Stimulated activated CD8-positive, alpha-beta memory T cell treated with anti-CD3 and anti-CD28 coated beads, Interleukin-7, amount 100 ng/mL, for 1 hour (primary cell): ENCODE results near the gene SLC4A1.

Experiments used
- DNase-seq, 2 donors: peaks; one replicate each; pipeline ENCODE4 v3.0.0-alpha.2; 2020; ENCODE audit warnings: low read depth in 2 of 2

The SLC4A1 gene

DNA sequence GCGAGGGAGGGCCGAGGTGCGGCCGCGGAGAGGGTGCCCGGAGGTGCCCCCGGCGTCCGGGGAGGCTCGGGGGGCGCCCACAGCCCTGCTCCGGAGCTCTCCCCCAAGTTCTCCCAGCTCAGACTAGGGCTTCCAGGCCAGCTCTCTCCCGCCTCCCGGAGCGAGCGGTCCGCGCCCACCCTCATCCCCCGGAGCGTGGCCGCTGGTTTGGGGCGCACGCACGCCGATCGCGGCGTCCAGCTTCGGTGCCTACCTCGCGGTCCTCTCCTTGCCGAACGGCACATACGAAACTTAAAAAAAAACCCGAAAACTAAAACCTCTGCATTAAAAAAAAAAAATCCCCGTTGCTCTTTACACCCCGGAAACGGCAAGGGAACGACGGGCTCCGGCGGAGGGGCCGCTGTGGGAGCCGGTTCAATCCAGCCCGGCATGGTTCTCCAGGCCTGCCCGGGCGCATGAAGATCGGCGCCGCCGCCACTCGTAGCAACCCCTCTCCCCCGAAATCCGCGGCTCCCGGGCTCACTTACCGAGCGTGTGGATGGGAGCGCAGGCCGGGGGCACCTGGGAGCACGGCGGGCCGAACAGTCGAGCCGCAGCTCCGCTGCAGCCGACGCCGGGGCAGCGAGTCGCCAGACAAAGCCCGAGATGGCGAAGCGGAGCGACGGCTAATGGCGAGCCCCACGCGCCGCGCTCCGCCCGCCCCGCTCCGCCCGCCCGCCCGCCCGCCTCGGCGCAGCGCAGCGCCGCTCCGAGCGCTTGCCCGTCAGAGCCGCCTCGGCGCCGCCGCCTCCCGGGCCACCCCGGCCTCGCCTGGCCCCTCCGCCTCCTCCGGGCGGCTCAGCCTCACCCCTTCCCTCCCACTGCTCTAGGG is 47.5 kb downstream of the SLC4A1 start:
- DNase-seq, result peak in 1 of 2 donors; percentile 16

GRCh38 chr17:44219616-44220212 is 48.2 kb downstream of the SLC4A1 start, which contains the start of gene UBTF:
Gene UBTF, minus strand, starts transcription at chr17:44219675. Its CDS starts 1,446 bp downstream, at chr17:44218229.
- peak; percentile 31 to 46 for DNase-seq

DNA sequence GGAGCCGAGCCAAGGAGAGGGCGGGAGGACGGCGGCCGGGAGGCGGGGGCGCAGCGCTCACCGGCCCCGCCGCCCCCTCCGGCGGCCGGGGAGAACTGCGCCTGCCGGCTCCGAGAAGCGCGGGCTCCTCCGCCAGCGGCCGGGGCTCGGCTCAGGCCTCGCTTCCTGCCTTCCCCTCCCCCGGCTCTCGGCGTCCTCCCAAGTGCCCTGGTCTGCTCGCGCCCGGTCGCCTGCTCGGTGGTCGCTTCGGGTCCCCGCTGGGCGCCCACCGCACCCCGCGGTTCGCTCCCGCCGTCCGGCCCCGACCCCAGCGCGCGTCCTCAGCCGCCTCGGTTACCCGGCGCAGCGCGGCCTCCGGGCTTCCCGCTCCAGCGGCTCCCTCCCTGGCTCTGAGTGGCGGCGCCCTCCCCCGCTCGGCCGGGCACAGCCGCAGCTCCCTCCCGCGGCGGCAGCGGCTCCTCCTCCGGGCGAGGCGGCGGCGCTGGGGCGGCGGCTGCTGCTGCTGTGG is 48.8 kb downstream of the SLC4A1 start:
- peak; percentile 43 to 44 for DNase-seq

DNA sequence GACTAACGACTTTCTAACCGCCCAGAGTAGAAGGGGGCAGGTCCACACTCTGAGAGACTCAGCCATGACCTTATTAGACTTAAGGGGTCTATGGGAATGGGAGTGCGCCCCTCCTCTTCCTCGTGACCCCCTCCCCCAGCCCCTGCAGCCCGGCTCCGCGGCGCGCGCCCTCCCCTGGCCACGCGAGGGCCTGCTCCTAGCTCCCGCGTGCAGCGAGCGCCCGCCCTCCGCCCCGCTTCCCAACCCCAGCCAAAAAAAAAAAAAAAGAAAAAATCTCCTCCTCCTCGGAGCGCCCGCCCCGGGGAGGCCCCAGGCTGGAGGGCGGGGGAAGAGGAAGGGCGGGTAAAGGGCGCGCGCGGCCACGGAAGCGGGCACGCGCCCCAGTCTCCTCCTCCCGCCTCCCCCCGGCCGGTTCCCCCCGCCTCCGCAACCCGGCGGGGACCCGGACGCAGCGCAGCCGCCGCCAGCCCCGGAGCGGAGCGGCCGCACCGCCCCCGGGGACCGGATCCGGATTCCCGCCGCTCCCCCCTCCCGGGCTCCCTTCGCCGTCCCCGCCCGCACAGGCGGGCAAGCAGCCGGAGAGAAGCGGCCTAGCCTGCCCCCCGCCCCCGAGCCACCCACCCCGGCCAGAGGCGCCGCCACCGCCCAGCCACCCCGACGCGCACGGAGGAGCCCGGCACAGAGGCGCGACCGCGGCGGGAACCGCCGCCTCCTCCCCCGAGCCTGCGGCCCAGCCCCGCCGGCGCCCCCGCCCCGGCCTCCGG is 49.4 kb downstream of the SLC4A1 start:
- peak; percentile 72 for DNase-seq

GRCh38 chr17:44217738-44218343 is 50.1 kb downstream of the SLC4A1 start:
- no peak for DNase-seq

GRCh38 chr17:44216694-44217093 is 51.2 kb downstream of the SLC4A1 start:
- DNase-seq, result no peak

DNA sequence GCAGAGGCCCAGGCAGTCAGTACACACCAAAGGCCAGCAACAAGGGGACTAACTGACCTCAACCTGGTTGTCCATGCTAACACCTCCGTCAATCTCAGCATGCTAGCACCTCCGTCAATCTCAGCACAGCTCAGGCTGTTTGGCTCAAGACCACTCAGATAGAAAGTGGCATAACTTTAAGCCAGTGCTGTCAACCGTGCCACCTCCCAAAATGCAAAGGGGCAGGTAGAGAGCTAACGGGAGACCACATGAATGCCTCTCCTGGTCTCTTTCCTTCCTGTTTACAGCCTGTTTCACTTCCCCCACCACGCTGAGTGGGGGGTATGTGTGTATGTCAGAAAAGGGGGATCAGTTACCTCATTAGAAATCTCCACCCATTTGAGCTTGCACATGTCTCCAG is 51.8 kb downstream of the SLC4A1 start:
- no peak for DNase-seq

- DNase-seq, result no peak
Measured at GRCh38 chr17:44214896-44215295, 53.0 kb downstream of the SLC4A1 start.

DNA sequence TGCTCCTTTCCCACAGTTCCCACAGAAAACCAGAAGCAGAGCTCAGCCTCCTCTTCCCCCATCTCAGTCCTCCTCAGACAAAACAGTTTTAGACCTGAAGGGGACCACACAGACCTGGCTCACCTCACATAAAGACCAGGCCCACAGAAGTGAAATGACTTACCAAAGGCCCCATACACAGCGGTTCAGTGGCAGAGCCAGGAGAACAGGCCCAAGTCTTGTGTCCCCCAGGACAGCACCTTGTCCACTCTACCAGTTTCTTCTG is 53.8 kb downstream of the SLC4A1 start:
- DNase-seq, result no peak

DNA sequence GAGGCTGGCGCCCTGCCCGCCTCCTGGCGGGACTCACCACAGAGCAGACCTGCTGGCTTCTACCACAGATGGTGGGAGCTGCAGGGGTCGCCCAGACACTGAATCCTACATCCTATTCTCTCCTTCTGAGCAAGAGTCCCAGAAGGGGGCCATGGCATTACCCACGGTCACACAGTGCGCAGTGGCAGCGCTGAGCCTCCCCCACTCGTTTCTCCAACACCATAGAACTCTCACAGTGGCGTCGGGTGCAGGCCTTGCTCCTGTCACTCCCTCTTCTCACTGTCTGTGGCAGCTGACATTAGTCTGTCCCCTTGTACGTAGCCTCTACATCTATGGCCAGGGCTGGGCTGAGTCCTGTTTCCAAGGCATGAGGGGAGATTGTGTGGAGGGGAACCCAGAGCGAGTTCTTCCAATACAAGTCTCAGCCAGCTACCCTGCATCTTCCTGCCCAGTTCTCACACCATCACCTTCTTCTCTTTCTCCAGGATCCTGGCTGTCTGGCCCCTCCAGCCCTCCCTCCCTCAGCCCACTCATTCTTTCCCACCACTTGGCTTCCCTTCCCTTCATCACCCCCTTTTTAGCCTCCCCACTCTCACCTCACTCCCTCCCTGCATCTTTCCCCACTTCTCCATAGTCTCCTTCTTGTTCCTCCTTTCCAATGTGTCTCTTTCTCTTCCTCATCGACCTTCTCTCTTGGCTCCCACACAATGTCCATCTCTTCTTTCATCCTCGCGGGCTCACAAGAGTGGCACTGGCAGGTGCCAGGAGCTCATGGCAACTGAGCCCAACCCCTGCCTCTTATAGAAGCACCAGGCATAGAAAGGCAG is 54.3 kb downstream of the SLC4A1 start:
- no peak for DNase-seq

GRCh38 chr17:44212507-44213402 is 55.2 kb downstream of the SLC4A1 start:
- DNase-seq, result no peak

- DNase-seq, result no peak
Measured at GRCh38 chr17:44211281-44212265, 56.4 kb downstream of the SLC4A1 start.

DNA sequence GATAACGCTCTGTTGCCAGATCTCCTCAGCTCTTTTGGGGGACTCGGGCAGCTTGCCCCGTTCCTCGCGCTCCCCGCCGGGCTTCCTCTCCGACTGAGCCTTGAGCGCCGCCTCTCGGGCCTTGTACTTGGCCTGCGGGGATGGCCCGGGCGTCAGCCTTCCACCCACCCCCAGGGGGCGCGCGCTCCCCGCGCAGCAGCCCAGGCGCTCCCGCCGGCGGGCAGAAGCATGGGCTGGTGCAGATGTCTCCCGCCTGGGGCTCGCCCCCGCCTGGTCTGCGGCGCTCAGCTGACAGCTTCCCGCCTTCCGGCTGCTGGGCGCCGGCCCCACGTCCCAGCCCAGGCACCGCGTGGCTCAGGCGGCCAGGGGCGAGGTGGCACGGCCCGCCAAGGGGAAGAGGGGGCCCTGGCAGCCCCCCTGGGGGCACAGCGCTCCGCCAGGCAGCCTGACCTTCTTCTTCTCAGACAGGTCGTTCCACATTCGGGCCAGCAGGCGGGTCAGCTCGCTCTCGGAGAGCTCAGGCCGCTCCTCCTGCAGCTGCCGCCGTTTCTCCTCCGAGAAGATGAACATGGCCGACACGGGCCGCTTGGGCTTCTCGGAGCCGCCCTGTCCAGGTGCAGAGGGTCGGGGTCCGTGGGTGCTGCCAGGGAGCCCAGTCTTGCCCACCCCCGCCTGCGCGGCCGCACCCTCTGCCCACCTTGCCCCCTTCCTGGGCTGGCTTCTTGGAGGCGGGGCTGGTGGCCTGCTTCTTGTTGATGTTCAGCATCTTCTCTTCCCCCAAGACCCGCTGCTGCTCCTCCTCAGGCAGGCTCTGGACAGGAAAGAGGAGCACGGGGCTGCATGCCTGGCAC is 57.4 kb downstream of the SLC4A1 start:
- peak; percentile 83 for DNase-seq

DNA sequence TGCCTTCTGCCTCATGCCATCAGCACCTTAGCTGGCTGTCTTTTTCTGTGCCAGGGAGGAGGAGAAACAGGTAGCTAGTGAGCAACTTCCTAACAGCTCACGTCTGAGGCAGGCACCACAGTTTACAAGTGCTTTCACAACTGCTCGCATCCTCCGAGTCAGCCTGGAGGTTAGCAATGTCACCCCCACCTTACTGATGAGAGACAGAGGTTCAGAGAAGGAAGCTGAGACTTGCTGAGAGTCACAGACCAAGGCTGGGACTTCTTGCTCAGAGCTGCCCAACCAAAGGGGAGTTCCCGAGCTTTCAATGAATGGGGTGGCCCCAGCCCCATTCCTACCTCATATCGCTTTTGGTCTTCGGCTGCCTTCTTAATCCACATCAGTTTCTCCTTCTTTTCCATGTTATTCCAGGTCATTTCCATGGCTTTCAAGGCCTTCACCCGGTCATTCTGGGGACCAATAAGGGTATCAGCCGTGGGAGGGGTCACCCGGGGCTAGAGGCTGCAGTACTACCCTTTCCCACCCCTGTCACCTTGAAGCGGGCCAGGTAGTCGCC is 58.1 kb downstream of the SLC4A1 start:
- no peak for DNase-seq

- no peak for DNase-seq
Measured at GRCh38 chr17:44207743-44208142, 60.2 kb downstream of the SLC4A1 start.

GRCh38 chr17:44207319-44207718 is 60.6 kb downstream of the SLC4A1 start:
- no peak for DNase-seq

- no peak for DNase-seq
Measured at GRCh38 chr17:44206825-44207155, 61.1 kb downstream of the SLC4A1 start.
